HG03066 (cell line): ENCODE data around the gene XKR3.
"Not testable (repeated sequence)": the region's sequence is repeated elsewhere in the genome, so short reads cannot be mapped to it uniquely, and the experiment has no call there.

Source experiments
- ATAC-seq: cut with Tn5 transposase; IDR thresholded peaks from one replicate; pipeline ENCODE4 v1.9.1; 2021; ENCODE audit warnings: low read depth; ENCODE audit not compliant: unreplicated experiment

The XKR3 gene

GRCh38 chr22:16824716-16825687, at the start of gene XKR3:
Gene XKR3 (minus strand): TSS chr22:16825411. CDS start chr22:16808073, 17,338 bp downstream.
- no peak for ATAC-seq

DNA sequence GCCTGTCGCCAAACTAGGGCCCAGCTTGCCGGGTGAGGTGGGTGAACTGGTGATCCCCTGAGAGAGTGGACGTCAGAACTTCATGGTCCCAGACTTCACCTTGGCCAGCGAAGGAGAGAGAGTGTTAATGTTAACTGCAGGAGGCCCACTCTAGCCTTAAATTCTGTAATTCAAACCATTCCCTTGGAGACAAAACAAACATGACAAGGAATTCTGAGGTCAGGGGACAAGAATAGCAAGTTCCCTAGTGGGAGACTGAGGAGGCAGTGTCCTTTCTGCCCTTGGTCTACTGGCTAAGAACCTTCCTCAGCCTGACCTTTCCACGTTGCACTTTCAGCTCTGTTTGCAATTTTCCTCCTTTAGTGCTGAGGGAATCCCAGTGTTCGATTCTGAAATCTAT, 44.4 kb upstream of the XKR3 start:
- ATAC-seq = not testable (repeated sequence)

GRCh38 chr22:16866167-16866566, 41.0 kb upstream of the XKR3 start:
- ATAC-seq = no peak

GRCh38 chr22:16856851-16857250, 31.6 kb upstream of the XKR3 start:
- ATAC-seq = not testable (repeated sequence)

GRCh38 chr22:16854631-16855030, 29.4 kb upstream of the XKR3 start:
- no peak for ATAC-seq

GRCh38 chr22:16851268-16851996, 26.2 kb upstream of the XKR3 start:
- not testable (repeated sequence) for ATAC-seq

DNA sequence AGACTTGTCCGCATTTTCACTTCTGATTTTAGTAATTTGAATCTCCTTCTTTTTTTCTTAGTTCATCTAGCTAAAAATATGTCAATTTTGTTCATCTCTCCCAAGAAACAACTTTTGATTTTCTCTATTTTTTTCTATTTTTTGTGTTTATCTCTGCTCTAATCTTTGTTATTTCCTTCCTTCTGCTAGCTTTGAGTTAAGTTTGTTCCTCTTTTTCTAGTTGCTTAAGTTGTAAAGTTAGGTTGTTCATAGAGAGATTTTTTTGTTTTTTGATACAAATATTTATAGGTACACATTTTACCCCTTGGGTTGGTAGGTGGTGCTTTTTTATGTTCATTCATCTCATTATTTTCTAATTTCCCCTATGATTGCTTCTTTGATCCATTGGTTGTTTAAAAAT, 22.1 kb upstream of the XKR3 start:
- no peak for ATAC-seq

GRCh38 chr22:16845881-16846280, 20.7 kb upstream of the XKR3 start:
- ATAC-seq = no peak

- ATAC-seq = no peak
Observed at GRCh38 chr22:16845465-16845864, 20.3 kb upstream of the XKR3 start.

DNA sequence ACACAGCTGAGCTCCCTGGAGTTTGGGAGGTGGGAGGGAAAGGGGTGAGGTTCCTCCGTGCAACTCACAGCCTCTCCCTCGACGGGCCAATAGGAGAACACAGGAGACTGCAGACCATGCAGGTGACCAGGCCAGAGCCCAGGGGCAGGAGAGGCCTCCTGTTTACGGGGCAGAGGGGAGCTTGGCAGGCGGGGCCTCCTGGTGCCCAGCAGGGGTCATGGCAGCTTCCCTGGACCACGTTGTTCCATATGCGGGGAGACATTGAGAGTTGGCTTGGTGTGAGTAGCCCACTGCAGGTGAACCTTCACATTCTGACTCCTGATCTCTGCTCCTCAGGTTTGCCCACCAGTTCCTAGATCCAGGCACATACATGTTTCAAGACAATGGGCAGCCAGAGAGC, 19.3 kb upstream of the XKR3 start:
- ATAC-seq = no peak

- no peak for ATAC-seq
Observed at GRCh38 chr22:16838073-16838472, 12.9 kb upstream of the XKR3 start.

DNA sequence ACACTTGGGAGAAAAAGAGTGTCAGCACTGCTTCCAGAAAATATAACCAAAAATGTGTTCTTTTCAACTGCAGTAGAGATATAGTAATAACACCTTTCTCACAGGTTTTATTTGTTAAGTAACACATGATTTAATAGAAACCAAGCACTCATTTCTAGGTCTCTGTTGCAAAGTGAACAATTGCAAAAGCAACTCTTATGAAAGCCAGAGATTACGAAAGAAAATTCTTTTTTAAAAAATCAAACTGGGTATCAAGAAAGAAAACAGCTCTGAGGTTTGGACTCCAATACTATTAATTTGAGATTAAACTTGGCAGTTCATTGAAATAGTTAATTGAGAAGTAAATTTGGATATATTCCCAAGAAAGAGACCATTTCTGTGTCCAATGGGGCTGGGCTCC, 9.8 kb upstream of the XKR3 start:
- ATAC-seq = no peak

GRCh38 chr22:16831257-16831656, 6.0 kb upstream of the XKR3 start:
- no peak for ATAC-seq

GRCh38 chr22:16829985-16830384, 4.8 kb upstream of the XKR3 start:
- ATAC-seq = no peak

GRCh38 chr22:16828876-16829275, 3.7 kb upstream of the XKR3 start:
- no peak for ATAC-seq

DNA sequence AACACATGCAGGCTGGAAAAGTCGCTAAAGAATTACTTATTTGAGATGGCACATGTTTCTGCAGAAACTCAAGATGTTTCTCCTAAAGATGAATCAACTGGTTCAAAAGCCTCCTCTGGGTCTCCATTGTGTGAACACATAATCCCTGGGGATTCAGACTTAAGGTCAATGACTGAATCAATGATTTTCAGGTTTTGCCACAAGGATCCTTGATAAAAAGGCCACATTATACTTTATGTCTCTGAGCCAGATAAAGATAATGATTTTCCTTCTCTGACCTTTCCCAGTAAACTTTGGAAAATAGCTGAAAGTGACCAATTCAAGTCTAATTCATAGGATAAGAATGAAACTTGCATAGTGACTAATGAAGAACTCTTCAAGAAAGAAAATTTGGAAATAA, 2.3 kb upstream of the XKR3 start:
- ATAC-seq = no peak

DNA sequence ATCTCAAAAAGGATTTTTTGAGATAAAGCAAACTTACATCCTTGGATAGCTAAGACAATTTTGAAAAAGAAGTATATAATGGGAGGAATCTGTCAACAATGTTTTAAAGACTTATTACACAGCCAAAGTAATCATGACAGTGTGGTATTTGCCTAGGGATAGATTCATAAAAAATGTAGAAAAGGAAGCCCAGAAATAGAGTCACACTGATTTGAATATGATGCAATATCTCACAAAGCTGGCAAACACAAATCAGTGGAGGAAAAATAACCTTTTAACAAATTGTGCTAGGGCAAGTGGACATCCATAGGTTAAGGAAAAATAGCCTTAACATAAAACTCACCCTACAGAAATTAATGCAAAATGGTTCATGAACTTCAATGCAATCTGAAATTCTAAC, 6.0 kb downstream of the XKR3 start:
- ATAC-seq = no peak

- no peak for ATAC-seq
Observed at GRCh38 chr22:16818538-16818937, 6.7 kb downstream of the XKR3 start.

DNA sequence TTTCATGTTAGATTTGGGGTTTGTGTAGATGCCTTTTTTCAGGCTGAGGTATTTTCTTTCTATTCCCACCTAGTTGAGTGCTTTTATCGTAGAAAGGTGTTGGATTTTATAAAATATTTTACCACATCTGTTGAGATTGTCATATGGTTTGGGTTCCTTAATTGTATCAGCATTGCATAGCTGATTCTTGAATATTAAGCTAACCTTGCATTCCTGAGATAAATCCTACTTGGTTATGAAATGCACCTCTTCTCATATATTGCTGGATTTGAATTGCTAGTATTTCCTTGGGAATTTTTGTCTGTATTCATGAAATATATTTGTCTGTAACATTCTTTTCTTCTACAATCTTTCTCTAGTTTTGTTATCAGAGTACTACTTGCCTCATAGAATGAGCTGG, 10.1 kb downstream of the XKR3 start:
- ATAC-seq = no peak

DNA sequence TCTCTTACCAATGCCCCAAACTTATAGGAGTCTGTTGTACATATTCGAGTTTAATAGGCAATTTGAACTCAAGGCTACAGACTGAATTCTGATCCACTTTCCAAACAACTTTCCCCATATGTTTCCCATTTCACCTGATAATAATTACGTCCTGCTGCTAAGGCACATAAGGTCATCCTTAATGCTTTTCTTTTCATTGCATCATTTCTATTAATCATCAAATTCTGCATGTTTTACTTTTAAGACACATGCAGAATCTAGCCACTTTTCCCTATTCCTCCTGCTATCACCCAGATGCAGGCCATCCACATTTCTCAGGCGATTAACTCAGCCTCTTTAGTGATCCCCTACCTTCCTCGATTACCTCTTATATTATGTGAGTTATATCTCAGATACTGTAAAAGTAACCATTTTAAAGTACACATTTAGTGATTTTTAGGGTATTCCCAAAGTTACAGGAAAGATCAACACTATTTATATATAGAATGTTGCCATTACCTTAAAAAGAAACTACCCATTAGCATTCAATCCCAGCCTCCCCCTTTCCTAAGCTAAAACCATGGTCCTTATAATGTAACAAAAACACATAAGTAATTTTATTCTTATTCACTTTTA, 14.9 kb downstream of the XKR3 start:
- ATAC-seq = no peak

DNA sequence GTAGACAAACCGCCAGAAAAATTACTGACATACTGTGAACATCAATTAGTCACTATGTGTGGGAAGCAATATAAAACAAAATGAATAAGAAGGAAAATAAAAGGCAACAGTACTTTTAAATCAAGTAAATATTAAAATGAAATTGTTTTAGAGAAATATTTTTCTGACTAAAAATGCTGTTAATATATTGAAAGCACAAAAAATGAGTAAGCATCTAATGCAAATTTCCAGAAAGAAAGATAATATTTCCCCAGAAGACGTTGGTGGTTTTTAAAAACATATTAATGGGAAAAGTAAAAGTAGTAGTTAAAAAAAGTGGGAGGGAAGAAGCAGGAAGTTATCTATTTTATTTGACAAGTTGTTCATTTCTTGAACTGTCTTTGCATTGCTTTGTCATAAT, 16.5 kb downstream of the XKR3 start:
- ATAC-seq = no peak
